ENCODE data around the gene ATG10. TPM values are rescaled to one million over a fixed set of nuclear protein-coding genes. Genes with fewer than 3 reads are reported as not detected.

Gene ATG10
- total RNA-seq, 4 donors from 2014 or later = 5.6 to 10.7 (median 8.3) TPM

DNA sequence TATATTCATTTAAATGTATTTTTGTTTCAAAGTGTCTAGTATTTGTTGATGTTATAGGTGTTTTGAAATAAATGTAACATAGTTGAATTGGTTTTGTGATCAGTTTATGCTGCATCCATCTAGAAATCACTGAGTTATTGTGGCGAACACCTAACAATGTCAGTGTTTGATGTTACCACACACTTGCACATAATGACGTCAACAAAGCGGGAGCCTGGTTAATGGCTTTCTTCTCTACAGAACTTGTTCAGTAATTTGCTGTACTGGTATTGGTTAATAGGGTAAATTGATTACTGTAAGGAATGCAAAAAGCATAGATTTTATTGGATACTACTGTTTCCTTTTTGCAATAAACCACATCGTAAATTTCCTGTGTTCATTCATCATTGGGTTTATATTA lies 133.0 kb downstream of the ATG10 start:
- Histone ChIP-seq H3K27me3 (no peaks in the 10 kb centered on the region), H3K4me3 (no peak overlapping the region), H3K27ac (no peak overlapping the region), H3K9me3 (no peaks in the 10 kb centered on the region), H3K4me1 (peaks cover 25% of the 10 kb centered on the region), H3K36me3 (no peaks in the 10 kb centered on the region)
- 86% methylated on average over 4 of the region's 4 CpGs for WGBS
- TF ChIP-seq EP300 (IDR thresholded peaks at IDR 0.05) (no peak), POLR2AphosphoS5 (IDR thresholded peaks at IDR 0.05) (no peak), CTCF (IDR thresholded peaks at IDR 0.05) (no peak), POLR2A (IDR thresholded peaks at IDR 0.05) (no peak)
- DNase-seq (ENCODE audit: low spot score in 2 of 2) = no peak

DNA sequence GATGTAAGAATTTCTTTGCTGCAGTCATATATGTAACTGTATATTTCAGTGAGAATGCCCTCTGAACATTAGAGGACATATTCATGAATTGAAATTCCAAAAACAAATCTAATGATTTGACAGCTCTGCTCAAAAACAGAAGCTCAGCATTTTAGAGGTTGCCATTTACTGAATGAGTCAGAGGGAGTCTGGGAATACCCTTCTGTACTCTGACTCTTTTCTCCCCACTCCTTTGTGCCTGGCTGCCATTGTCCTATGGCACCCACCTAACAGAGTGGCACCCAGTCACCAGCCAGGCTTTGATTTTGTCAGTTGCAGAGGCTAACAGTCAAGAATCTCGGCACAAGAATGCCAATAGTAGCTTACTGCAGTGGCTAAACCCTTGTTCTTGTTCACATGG lies 133.6 kb downstream of the ATG10 start:
- H3K4me1 ChIP-seq = peaks cover 25% of the 10 kb centered on the region
- no peaks in the 10 kb centered on the region for H3K27me3 ChIP-seq
- WGBS = 79% methylated on average over 1 of the region's 1 CpG
- no peak for DNase-seq (ENCODE audit: low spot score in 2 of 2)
- H3K36me3 ChIP-seq = no peaks in the 10 kb centered on the region
- TF ChIP-seq POLR2AphosphoS5 (IDR thresholded peaks at IDR 0.05) (no peak), EP300 (IDR thresholded peaks at IDR 0.05) (no peak), POLR2A (IDR thresholded peaks at IDR 0.05) (no peak), CTCF (IDR thresholded peaks at IDR 0.05) (no peak)
- no peak overlapping the region for H3K27ac ChIP-seq
- H3K9me3 ChIP-seq = no peaks in the 10 kb centered on the region
- no peak overlapping the region for H3K4me3 ChIP-seq

DNA sequence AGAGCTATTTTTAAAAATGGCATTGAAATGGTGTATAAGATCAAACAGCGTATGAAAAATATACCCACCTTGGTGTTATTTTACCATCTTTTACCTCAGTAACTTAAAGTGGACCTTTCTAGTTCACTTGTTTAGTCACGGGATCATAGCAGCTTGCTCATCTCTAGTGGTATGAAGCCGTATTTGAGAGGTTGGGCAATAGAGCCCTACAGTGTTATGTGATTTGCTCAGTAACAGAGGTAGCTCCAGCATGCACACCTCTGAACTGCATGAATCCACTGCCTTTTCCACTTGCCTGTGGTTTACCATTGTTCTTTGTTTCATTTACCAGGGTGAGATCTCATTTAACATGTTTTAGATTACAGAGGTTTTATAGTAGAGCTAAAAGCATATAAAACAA lies 134.4 kb downstream of the ATG10 start:
- TF ChIP-seq CTCF (IDR thresholded peaks at IDR 0.05) (no peak), POLR2A (IDR thresholded peaks at IDR 0.05) (no peak), POLR2AphosphoS5 (IDR thresholded peaks at IDR 0.05) (no peak), EP300 (IDR thresholded peaks at IDR 0.05) (no peak)
- peaks cover 25% of the 10 kb centered on the region for H3K4me1 ChIP-seq
- no peak for DNase-seq (ENCODE audit: low spot score in 2 of 2)
- 70% methylated on average over 3 of the region's 3 CpGs for WGBS
- no peak overlapping the region for H3K27ac ChIP-seq
- no peak overlapping the region for H3K4me3 ChIP-seq
- H3K9me3 ChIP-seq = no peaks in the 10 kb centered on the region
- H3K36me3 ChIP-seq = no peaks in the 10 kb centered on the region
- H3K27me3 ChIP-seq = no peaks in the 10 kb centered on the region

DNA sequence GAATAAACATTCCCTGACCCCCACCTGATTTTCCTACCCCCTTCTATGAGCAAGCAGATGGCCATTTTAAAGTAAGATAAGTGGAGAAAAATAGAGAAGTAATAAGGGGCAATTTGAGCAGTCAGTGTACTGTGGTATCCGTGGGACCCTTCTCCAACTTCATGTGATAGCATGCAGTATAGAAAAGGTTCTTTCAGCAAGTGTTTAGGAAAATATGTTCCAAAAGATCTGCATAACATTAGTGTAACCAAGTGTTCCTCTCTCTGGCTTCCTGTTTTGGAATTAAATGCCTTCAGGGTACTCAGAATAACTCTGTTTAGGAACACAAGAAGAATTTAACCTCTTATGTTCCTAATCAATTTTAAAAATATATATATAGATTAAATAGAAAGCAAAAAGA lies 134.9 kb downstream of the ATG10 start:
- no peaks in the 10 kb centered on the region for H3K36me3 ChIP-seq
- DNase-seq (ENCODE audit: low spot score in 2 of 2) = no peak
- no peaks in the 10 kb centered on the region for H3K9me3 ChIP-seq
- no peaks in the 10 kb centered on the region for H3K27me3 ChIP-seq
- 22% methylated on average over 1 of the region's 1 CpG for WGBS
- no peak overlapping the region for H3K4me3 ChIP-seq
- H3K4me1 ChIP-seq = peaks cover 25% of the 10 kb centered on the region
- no peak overlapping the region for H3K27ac ChIP-seq
- TF ChIP-seq POLR2A (IDR thresholded peaks at IDR 0.05) (no peak), CTCF (IDR thresholded peaks at IDR 0.05) (no peak), POLR2AphosphoS5 (IDR thresholded peaks at IDR 0.05) (no peak), EP300 (IDR thresholded peaks at IDR 0.05) (no peak)

DNA sequence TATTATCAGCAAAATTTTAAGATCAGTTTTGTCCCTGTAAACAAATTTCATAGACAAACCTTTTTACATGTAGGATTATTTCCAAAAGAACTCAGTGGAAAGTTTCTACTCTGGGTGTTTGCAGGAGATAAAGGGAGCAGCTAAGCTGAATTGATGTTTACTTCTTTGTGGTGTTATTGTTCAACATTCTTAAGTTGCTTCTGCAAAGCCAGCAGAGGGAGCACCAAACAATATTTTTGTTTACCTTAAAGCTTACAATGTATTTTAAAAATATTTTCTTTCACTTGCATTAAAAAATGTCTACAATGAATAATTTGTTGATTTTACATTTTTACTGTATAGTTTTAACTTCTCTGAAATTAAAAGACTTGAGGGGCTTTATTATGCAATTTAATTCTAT lies 135.4 kb downstream of the ATG10 start:
- Histone ChIP-seq H3K36me3 (no peaks in the 10 kb centered on the region), H3K27me3 (no peaks in the 10 kb centered on the region), H3K27ac (no peak overlapping the region), H3K9me3 (no peaks in the 10 kb centered on the region), H3K4me1 (peaks cover 25% of the 10 kb centered on the region), H3K4me3 (no peak overlapping the region)
- DNase-seq (ENCODE audit: low spot score in 2 of 2) = no peak
- no peak for TF ChIP-seq EP300 (IDR thresholded peaks at IDR 0.05)
- TF ChIP-seq CTCF (IDR thresholded peaks at IDR 0.05) = no peak
- no peak for TF ChIP-seq POLR2A (IDR thresholded peaks at IDR 0.05)
- no peak for TF ChIP-seq POLR2AphosphoS5 (IDR thresholded peaks at IDR 0.05)

Measured in suprapubic skin (tissue), 4 donors.